Skeletal muscle cell (primary cell): Measurements from ENCODE around the gene NFE2L3.

Experiments
- DNase-seq: peaks from one replicate; pipeline ENCODE4 v3.0.0-alpha.2; 2010; ENCODE audit warnings: low read depth
- H3K4me3 ChIP-seq: 2 replicates; pipeline ENCODE4 v1.5.1; 2011; ENCODE audit warnings: low read depth, mild to moderate bottlenecking, control low read depth, low read length, moderate library complexity

Gene NFE2L3

DNA sequence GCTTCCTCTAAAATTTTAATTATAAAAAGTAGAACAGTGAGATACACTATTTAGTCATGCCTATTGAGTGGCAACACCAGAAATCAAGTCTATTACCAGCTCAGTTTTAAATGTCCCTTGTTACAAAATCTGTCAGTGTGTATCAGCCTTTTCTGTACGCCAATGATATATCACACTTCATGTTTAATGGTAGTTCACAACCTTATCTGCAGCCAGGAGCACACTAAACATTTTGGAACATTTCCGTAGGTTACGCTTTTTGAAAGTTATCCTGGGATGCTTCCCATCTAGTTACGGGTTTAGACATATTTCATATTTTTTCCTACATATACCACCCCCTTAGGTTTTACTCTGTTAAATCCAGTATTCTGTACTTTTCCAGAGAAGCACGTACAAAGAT, 43.2 kb downstream of the NFE2L3 start:
- DNase-seq: no peak
- H3K4me3 ChIP-seq: no peak overlapping the region

DNA sequence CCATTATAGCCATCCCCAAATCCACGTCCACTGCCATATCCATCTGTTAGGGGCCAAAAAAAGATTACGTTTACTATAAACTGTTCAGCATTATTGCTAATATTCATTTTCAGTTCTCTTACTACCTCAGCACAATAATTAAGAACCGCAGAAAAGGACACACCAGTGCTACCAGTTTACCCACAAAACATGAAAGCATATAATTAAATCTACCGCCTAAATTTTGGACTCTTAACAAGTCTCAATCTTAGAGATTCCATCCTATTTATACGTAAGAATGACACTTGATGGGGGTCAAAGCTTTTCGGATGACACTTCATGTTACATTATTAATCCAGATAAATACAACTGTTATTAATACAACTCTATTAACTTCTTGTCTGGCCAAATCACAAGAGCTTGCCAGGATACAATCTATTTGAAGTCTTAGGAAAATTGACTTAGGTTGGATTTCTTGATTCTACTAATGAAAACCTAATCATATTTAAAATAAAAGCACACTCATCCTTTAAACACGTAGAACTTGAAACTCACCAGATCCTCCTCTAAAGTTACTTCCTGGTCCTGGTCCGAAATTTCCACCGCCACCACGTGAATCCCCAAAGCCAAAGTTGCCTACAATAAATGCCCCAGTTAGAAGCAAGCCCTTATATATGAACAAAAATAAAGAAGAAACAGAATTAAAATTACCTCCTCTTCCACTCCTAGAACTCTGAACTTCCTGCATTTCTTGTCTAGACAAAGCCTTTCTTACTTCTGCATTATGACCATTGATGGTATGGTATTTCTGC, 44.1 kb downstream of the NFE2L3 start:
- no peak overlapping the region for H3K4me3 ChIP-seq
- DNase-seq: no peak

DNA sequence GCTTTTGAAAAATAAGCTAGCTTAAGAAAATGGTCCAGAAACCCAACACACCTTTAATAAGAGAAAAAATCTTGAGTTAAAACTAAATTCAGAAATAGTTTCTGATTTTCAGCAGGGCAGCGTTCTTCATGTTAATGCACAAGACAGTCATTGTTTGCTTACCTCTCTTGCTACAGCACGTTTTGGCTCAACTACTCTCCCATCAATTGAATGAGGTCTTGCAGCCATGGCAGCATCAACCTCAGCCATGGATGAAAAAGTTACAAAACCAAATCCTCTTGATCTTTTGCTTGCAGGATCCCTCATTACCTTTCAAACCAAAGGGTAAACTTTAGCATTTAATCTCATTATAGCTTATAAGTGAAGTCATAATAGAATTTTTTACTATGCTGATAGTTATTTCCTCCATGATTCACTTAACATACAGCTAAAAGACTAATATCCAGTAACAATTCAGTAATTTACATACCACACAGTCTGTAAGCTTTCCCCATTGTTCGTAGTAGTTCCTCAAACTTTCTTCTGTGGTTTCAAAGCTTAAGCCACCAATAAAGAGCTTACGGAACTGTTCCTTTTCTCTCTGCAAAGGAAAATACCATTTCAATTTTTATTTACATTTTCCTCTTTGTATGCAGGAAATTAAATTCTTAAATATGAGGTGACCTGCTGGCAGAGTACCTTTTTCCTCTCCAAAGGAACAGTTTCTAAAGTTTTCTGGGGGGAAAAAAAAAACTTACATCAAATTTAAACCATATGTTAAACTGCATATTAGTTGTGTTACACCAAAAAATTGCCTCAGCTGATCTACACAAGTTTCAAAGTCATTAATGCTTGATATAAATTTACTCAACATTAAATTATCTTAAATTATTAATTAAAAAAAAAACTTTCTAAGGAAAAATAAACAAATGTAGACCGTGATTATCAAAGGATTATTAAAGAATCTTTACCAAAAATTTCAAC, 45.4 kb downstream of the NFE2L3 start:
- peak overlapping the region; percentile 88 for H3K4me3 ChIP-seq
- DNase-seq: no peak

DNA sequence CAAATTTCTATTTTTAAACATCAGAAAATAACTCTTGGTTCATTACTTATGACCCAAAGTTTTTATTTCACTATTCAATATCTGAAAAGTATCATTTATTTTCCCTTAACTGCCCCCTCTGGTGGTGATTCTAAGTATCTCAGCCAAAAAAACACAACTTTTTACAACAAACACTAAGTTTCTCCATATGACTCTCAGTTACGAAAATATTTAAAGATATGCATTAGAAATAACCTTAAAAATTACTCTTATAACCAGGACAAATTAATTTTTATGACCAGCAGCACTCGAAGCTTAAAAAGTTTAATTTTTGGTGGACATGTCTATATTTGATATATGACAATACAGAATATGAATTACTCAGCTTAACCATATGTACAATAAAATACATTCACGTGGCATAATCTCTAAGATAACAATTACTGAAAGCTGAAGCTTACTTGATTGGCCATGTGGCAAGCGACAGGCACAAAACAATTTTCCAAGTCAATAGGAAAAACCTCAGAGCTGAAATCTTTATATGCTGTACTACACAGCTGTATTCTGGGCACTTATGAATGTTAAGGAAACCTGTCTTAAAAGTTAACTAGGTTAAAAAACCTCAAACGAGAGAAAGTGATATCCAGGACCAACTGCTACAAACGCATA, 46.3 kb downstream of the NFE2L3 start:
- peak overlapping the region; percentile 88 for H3K4me3 ChIP-seq
- DNase-seq: no peak

DNA sequence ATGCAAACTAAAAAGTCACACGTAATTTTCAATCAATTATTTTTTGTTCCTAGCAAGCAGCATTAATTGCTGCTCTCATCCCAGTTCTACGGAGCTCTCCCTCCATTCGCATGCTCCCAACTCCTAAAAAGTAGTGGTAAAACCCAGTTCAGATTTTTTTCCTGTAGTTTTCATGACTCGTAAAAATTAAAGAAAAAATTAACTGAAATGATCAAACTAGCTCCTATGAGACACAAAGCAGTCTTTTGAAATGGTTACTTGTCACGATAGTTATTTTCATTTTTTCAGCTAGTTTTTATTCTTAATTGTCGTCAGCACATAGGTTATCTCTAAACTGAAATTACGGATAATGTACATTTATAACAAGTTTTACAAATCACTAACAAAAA, 46.8 kb downstream of the NFE2L3 start:
- H3K4me3 ChIP-seq: peak overlapping the region; percentile 88
- no peak for DNase-seq

DNA sequence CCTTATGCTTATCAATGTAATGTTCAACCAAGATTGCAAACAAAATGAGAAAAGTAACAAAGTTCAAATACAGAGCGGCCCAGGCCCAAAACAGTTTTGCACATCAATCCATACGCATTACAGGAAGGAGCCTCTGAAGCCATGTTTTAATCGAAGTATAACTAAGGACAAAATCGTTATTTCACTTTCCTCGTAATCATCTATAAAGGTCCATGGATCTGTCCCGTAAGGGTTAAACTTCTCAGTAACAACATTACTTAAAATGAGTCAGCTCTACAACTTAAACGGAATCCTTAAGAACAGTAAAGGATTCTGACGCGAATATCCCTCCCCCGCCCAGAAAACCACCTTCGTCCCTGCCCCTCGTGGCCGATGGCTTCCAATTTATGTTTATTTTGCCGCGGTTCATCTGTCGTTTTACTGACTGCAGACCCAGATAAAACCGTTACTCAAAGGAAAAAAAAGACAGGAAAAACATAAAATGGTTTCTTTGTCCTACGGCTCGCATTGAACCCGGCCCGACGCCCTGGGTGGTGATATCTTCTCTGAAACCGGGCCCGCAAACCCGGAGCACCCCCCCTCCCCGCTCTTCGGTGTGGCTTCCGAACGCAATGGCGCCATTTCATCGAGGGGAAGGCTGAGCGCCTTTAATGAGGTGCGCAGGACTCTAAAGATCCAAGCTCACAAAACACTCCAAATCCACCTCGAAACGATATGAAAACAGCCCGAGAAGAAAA, 47.5 kb downstream of the NFE2L3 start:
- DNase-seq: no peak

DNA sequence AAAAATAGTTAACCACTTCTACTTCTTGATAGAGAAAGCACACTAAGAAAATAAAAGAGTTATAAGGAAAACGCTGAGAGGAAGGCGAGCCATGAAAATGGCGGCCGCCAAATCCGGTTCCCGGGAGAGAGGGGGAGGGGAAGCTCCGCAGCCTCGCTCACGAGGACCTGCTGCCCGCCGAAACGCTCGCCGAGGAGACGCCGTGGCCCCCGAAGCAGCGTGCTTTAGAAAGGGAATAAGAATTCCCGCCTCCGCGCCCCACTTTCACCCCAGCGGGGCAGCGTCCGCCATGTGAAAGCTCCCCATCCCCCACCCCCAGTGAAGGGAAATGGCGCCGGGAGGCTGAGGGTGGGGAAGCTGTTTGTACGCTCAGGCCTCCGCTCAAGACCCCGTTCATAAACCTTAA, 48.0 kb downstream of the NFE2L3 start:
- no peak for DNase-seq
- H3K4me3 ChIP-seq: peak overlapping the region; percentile 88

More for the DNA sequence above, 47.5 kb downstream of the NFE2L3 start:
- peak overlapping the region; percentile 88 for H3K4me3 ChIP-seq

DNA sequence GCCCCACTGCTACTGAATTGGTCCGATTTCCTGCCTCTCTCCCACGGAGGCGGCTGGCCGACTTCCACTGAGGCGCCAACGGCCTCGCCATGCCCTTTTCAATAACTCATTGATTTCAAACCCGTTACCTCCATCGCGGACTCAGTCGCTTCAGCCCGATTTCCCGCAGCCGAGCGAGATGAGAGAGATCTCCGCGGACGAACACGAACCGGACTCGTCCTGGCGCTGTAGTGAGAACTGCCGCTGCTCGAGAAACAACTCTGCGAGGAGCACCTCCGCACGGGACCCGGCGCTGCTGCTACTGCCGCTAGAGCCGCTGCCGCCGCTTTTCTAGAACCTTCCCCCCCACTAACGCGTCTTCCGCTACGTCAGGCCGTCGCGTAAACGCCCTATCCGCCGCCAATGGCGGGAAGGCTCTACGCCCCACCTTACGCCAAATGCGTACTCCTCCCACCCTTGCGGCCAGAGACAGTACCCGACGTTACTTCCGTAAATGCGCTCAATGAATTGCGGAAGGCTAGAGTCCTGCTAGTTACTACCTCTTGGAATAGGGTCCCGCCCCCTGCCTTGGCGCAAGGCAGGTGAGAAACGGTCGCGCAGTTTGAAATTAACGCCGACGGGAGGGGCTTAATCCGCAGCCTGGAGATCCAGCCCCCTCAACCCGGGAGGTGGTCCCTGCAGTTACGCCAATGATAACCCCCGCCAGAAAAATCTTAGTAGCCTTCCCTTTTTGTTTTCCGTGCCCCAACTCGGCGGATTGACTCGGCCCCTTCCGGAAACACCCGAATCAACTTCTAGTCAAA, 48.6 kb downstream of the NFE2L3 start, which contains the start of gene HNRNPA2B1:
Gene HNRNPA2B1, minus strand, starts transcription at position 303 of the 803 bp plus-strand sequence. Its CDS starts 169 bp downstream, at position 134.
- peak within 1 kb of the TSS; percentile 88 for H3K4me3 ChIP-seq

DNA sequence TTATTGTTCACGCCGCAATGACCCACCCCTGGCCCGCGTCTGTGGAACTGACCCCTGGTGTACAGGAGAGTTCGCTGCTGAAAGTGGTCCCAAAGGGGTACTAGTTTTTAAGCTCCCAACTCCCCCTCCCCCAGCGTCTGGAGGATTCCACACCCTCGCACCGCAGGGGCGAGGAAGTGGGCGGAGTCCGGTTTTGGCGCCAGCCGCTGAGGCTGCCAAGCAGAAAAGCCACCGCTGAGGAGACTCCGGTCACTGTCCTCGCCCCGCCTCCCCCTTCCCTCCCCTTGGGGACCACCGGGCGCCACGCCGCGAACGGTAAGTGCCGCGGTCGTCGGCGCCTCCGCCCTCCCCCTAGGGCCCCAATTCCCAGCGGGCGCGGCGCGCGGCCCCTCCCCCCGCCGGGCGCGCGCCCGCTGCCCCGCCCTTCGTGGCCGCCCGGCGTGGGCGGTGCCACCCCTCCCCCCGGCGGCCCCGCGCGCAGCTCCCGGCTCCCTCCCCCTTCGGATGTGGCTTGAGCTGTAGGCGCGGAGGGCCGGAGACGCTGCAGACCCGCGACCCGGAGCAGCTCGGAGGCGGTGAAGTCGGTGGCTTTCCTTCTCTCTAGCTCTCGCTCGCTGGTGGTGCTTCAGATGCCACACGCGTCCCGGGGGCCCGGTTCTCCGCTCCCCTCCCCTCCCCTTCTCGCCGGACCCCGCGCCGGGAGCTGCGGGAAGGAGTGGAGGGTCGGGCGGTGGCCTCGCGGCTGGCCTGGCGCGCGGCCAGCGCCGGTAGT, 49.4 kb downstream of the NFE2L3 start, which contains the start of gene CBX3:
Gene CBX3, plus strand, starts transcription at position 499 of the 772 bp plus-strand sequence. CDS start 1,254 bp downstream, outside the sequence.
- H3K4me3 ChIP-seq: peak within 1 kb of the TSS; percentile 88
- DNase-seq: peak; percentile 27

More for the DNA sequence above, 48.6 kb downstream of the NFE2L3 start, which contains the start of gene HNRNPA2B1:
- DNase-seq: peak; percentile 93

DNA sequence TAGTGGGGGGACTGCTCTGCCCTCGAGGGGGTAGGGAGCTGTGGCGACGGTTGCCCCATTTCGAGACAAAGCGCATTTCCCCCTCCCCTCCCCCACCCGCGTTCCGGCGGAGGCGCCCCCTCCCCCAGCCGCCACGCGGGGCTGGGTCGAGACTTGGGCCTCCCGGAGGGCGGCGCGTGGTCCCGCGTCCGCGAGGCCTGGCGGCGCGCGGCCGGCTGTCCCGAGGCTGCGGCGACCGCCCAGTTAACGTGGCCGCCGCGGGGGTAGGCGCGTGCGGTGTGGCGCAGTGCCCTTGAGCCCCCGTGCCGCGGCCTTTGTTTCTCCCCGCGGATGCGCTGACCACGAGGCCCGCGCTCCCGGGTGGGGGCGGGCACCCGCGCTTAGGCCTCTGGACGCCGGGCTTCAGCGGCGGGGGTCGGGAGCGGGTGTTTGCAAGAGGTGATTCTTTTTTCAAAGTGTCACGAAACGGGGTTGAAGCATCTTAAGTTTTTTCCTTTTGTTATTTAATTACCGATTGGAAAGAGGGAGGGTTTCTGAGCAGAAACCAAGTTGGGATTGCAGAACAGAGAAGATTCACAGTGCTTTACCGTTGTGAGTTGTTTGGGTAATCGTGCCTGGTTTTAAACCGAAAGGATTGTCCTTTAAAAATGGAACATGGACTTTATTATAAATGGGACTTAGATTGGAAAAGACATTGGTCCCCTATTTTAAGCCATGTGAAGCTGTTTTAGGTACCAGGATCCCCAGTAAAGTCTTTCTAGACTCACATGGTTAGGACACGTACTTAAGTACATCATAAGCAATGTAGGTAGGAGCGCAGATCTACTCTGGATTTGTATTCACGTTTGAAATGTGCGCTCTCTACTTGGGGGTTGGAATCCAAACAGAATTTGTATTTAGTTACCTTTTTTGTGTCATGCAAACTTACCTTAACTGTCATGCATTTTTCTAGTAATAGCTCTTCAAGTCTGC, 50.3 kb downstream of the NFE2L3 start:
- no peak for DNase-seq
- peak overlapping the region; percentile 88 for H3K4me3 ChIP-seq

DNA sequence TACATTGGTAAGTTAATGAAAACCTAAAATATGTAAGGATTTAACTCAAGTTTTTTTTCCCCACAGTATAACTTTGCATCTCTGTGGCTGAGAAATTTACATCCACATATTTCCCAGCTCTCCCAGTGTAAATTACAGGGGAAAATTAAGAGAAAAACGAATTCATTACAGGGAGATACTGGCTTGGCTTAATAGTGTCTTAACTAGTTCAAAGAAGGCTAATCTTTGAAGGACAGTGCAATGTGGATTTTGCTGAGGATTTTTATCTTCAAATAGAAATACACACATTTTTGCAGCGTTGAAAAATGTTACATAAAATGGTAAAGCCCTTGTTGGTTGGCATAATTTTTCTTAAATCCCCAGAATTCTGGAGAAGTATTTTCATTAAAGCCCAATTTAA, 51.0 kb downstream of the NFE2L3 start:
- DNase-seq: no peak
- peak overlapping the region; percentile 88 for H3K4me3 ChIP-seq

DNA sequence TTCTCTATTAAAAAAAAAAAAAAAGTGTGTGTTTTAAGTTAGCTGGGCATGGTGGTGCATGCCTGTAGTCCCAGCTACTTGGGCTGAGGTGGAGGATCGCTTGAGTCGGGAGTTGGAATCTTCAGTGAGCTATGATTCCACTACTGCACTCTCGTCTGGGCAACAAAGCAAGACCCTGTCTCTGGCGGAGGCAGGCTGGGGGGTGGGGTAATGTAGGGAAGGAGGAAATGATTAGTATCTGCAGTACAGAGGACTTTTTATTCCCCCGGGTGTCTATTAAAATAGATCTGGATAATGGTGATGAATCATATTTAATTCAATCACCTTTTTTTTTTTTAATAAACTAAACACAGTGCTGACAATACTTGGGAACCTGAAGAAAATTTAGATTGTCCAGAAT, 56.0 kb downstream of the NFE2L3 start:
- H3K4me3 ChIP-seq: no peak overlapping the region
- no peak for DNase-seq

DNA sequence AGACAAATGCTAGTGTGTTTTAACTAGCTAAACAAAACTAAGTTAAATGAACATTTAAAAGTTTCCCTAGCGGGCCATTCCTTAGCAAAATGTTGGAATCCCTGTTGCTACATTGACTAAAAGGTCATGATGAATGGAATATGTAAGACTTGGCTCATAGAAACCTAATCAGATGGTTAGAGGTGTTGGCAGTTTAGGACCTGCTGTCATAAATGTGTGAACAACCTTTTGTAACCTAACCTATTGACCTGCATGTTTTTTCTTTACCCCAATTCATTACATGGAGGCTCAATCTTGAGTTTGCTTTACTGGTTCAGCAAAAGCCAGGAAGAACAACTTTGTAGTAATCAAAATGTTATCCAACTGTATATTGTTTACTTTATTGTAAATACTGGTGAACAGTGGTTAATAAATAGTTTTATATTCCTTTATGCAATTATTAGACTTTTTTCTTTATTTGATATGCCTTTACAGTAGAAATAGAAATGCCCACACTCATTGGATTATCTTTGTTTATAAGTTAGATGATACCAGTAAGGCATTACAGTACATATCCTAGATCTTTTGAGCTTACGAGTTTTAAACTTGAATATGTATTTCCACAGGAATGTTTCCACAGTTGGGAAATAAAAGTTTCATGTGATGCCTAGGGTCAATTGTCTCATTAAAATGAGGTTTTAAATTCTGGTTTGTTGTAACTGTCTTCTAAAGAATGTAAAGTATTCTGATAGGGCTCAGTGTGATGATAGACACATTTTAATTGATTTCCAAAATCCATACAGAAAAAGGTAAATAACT, 61.1 kb downstream of the NFE2L3 start:
- DNase-seq: no peak
- no peak overlapping the region for H3K4me3 ChIP-seq

DNA sequence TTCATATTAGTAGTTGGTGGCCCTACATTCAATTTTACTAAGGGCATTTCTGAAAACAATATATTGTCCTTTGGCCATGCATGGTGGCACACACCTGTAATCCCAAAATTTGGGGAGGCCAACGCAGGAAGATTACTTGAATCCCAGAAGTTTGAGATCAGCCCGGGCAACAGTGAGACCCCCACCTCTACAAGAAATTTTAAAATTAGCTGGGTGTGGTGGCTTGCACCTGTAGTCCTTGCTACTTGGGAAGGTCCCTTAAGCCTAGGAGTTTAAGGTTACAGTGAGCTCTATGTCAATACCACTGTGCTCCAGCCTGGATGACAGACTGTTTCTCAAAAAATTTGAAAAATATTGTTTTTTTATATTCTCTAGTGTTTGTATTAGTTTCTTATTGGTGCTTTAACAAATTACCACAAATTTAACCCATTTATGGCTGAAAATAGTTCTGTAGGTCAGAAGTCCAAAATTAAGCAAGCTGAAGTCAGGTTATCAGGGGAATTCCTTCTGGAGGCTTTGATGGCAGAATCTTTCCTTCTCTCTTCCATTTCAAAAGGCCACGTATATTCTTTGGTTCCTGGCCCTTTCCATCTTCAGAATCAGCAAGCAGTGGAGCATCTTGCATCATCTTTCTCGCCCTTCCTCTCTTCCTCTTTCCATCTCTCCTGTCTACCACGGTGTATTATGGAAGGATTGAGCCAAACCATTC, 62.0 kb downstream of the NFE2L3 start:
- no peak for DNase-seq
- H3K4me3 ChIP-seq: no peak overlapping the region

DNA sequence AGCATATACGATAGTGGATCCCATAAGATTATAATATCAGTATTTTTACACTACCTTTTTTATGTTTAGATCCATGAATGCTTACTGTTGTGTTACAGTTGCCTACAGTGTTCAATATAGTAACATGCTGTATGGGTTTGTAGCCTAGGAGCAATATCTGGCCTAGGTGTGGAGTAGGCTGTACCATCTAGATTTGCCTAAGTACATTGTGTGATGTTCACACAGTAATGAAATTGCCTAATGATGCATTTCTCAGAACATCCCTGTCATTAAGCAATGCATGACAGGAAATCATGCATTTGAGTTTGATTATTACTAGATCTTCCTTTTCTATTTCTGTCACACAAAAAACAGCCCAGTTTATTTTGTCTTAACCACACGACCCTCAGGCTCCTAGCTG, 64.1 kb downstream of the NFE2L3 start:
- DNase-seq: no peak
- no peak overlapping the region for H3K4me3 ChIP-seq
